ENCODE measurements around the gene ITGA1. TPM values are rescaled to one million over a fixed set of nuclear protein-coding genes. Genes with fewer than 3 reads are reported as not detected.
"Not testable (repeated sequence)": the region's sequence is repeated elsewhere in the genome, so short reads cannot be mapped to it uniquely, and the experiment has no call there.

The ITGA1 gene
- total RNA-seq, 2 donors from 2014 or later, result 129 to 136 TPM

DNA sequence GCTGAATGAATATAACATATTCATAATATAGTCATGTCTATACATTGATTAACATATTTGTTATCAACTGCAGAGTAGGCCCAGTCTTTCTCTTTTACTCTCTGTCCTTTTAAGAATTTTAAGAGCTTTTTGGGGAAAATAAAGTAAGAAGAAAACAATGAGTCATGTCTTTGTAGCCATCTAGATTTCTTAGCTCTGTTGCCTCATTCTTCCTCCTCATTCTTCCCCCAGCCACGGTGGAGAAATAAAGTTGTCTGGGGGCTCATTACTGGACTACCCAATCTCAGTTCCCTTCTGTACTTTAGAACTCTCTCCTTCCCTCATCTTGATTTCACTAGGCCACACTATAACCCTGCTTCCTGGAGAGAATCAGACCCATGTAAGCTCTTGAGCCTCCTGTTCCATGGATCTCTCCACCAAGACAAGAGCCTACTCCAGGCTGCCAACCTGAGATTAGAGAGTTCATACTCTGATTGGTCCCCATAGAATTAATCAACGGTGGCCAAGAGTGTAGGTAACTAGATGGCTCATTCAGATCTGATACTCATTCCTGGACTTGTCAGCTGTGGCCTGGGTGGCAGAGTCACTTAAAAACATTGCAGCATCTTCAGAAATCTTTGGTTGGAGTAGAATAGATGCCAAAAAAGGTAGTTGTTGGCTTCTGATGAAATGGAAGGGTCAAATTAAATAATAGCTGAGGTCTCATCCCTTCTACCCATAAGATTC lies 44.2 kb downstream of the ITGA1 start:
- DNase-seq (ENCODE audit: low spot score) (no peak), ATAC-seq (peak in 1 of 2 donors; percentile 73)
- Mint-ChIP-seq H3K27me3 (peaks cover 0 to 3% of the 10 kb centered on the region in 2 donors), H3K9me3 (no peaks in the 10 kb centered on the region), H3K36me3 (peaks cover 12% of the 10 kb centered on the region), H3K4me1 (ENCODE audit: low read depth in 2 of 2) (peaks cover 22 to 26% of the 10 kb centered on the region in 2 donors), H3K27ac (peak overlapping the region; percentile 8 to 18), H3K4me3 (no peak overlapping the region)

DNA sequence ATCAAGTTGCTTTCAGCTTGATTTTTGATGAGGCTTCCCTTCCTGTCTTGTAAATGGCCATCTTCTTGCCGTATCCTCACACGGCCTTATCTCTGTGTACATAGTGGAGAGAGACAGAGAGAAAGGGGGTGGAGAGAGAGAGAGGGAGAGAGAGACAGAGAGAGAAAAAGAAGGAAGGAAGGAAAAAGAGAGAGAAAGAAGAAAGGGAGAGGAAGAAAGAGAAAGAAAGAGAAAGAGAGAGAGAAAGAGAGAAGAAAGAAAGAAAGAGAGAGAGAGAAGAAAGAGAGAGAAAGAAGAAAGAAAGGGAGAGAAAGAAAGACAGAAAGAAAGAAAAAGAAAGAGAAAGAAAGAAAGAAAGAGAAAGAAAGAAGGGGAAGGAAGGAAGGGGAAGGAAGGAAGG lies 46.6 kb downstream of the ITGA1 start:
- H3K4me1 Mint-ChIP-seq (ENCODE audit: low read depth in 2 of 2), result peaks cover 10 to 14% of the 10 kb centered on the region in 2 donors
- peaks cover 5% of the 10 kb centered on the region for H3K36me3 Mint-ChIP-seq
- no peak for DNase-seq (ENCODE audit: low spot score)
- no peaks in the 10 kb centered on the region for H3K9me3 Mint-ChIP-seq
- no peak overlapping the region for H3K27ac Mint-ChIP-seq
- H3K4me3 Mint-ChIP-seq, result no peak overlapping the region
- H3K27me3 Mint-ChIP-seq, result peaks cover 0 to 3% of the 10 kb centered on the region in 2 donors
- ATAC-seq, result no peak

DNA sequence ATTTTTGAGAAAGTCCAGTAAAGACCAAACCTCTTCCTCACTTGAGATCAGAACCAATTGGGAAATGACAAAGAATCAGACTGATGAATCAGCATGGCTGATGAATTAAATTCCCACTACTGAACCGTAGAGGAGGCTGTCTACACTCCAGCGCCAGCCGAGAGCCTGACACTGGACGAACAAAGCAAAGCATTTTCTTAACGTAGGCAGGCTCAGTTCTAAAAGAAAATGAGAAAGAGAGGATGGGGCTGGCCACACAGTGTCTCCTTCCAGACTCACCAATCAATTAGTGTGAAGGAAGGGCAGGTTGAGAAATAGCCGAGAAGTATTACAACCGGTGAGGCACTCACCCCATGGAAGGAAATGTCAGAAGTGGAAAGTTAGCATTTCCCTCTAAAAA lies 49.4 kb downstream of the ITGA1 start:
- H3K9me3 Mint-ChIP-seq, result no peaks in the 10 kb centered on the region
- ATAC-seq, result no peak
- peaks cover 6 to 9% of the 10 kb centered on the region in 2 donors for H3K4me1 Mint-ChIP-seq (ENCODE audit: low read depth in 2 of 2)

DNA sequence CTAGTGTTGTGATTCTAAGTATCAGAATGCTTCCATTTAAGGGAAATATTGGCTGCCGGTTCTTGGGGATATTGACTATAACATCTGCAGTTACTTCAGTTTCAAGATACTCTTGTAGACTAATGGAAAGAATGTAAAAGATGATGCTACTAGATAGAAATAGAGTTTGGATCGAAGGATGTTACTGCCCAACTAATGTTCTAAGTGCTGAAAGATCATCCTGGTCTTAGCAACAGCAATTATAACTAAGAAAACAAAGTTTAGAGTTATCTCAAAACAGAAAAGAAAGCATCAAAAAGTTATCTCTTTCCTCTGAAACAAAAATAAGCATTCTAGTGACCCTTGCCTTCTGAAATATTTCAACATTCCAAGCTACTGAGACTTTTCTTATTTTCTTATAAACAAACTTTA lies 49.9 kb downstream of the ITGA1 start:
- H3K27me3 Mint-ChIP-seq, result peaks cover 0 to 3% of the 10 kb centered on the region in 2 donors
- H3K9me3 Mint-ChIP-seq, result no peaks in the 10 kb centered on the region
- peaks cover 3 to 5% of the 10 kb centered on the region in 2 donors for H3K4me1 Mint-ChIP-seq (ENCODE audit: low read depth in 2 of 2)
- ATAC-seq (no peak), DNase-seq (ENCODE audit: low spot score) (no peak)
- H3K36me3 Mint-ChIP-seq, result no peaks in the 10 kb centered on the region
- H3K27ac Mint-ChIP-seq, result no peak overlapping the region
- no peak overlapping the region for H3K4me3 Mint-ChIP-seq

More for the DNA sequence above, 49.4 kb downstream of the ITGA1 start:
- DNase-seq (ENCODE audit: low spot score), result no peak
- Mint-ChIP-seq H3K27ac (no peak overlapping the region), H3K4me3 (no peak overlapping the region), H3K36me3 (peaks cover 2% of the 10 kb centered on the region), H3K27me3 (peaks cover 0 to 3% of the 10 kb centered on the region in 2 donors)

DNA sequence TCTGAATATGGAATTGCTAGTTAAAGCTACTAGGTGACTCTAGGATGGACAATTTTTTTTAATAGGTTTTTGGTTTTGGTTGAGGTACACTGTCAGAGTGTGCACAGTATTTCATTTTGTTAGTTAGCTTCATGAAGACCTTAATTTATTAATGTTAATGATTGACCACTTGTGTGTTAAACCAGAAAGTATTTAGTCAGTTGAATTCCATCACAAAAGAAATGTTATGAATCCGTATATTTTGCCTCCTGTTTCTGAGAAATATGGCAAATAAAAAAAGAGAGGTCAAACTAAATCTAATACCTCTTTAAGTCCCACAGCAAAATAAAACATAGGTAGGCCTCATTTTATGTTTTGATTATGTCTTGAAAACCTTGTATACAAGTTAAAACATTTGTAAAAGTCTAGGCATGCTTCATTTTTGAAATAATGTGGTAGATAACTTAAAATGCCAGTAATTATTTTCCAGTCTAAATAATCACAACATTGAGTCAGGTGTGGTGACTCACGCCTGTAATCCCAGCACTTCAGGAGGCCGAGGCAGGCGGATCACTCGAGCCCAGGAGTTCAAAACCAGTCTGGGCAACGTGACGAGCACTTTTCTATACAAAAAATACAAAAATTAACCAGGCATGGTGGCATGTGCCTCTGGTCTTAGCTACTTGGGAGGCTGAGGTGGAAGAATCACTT lies 50.8 kb downstream of the ITGA1 start:
- ATAC-seq, result no peak
- Mint-ChIP-seq H3K27ac (no peak overlapping the region), H3K27me3 (peaks cover 0 to 3% of the 10 kb centered on the region in 2 donors), H3K9me3 (no peaks in the 10 kb centered on the region), H3K4me1 (ENCODE audit: low read depth in 2 of 2) (peaks cover 3 to 5% of the 10 kb centered on the region in 2 donors), H3K36me3 (no peaks in the 10 kb centered on the region), H3K4me3 (no peak overlapping the region)
- no peak for DNase-seq (ENCODE audit: low spot score)

DNA sequence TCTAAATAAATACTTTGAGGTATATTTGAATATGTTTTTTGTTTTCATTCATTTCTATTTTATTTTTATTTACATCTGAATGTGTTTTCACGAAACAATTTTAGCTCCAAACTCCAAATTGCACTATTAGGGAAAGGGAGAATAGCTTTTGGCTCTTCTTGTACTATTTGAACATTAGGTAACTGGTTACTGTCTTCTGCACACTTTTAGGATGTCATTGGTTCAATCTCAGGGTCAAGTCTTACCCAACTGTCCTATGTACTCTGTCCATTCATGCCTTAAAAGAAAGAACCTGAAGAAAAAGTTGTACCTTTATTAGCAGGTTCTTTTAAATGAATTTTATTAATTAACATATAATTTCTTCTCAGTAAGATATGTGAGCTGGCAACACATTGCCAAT lies 51.6 kb downstream of the ITGA1 start:
- Mint-ChIP-seq H3K4me3 (no peak overlapping the region), H3K36me3 (no peaks in the 10 kb centered on the region), H3K27me3 (peaks cover 0 to 3% of the 10 kb centered on the region in 2 donors), H3K4me1 (ENCODE audit: low read depth in 2 of 2) (peaks cover under 1 to 3% of the 10 kb centered on the region in 2 donors), H3K27ac (no peak overlapping the region), H3K9me3 (no peaks in the 10 kb centered on the region)
- DNase-seq (ENCODE audit: low spot score) (no peak), ATAC-seq (no peak)

DNA sequence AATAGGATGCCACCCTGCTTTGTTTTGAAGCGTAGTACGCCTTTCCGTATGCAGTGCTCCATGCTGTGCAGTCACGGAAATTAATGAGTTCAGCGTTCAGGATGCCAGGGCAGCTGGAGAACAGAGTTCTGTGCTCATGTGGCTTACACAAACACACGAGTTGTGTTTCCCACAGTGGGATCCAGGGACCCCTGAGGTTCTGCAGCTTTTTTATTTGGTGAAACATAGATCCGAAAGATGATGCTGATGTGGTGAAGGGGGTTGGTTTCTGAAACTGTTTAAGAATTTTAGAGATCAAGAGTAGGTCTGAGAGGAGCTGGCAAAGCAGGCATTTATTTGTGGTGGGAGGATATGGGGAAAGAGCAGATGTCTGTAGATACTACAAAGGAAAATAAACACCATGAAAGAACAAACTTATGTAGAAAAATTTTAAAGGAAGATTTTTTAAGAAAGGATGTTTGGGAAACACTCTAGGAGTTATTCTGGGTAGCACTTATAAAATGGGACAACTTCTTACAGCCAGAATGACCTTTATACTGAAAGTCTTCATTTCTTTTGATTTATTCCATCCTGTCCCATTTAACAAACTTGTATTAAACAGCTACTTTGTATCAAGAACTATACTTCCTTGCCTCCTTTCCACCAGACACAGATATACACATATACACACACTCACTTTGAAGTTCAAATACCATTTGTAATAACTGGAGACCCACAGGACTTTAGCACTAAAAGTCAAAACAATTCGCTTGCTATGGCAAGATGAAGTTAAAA lies 52.7 kb downstream of the ITGA1 start:
- H3K4me3 Mint-ChIP-seq, result no peak overlapping the region
- DNase-seq (ENCODE audit: low spot score) (no peak), ATAC-seq (no peak)
- no peaks in the 10 kb centered on the region for H3K27me3 Mint-ChIP-seq
- no peaks in the 10 kb centered on the region for H3K36me3 Mint-ChIP-seq
- no peak overlapping the region for H3K27ac Mint-ChIP-seq
- H3K9me3 Mint-ChIP-seq, result no peaks in the 10 kb centered on the region
- no peaks in the 10 kb centered on the region for H3K4me1 Mint-ChIP-seq (ENCODE audit: low read depth in 2 of 2)

DNA sequence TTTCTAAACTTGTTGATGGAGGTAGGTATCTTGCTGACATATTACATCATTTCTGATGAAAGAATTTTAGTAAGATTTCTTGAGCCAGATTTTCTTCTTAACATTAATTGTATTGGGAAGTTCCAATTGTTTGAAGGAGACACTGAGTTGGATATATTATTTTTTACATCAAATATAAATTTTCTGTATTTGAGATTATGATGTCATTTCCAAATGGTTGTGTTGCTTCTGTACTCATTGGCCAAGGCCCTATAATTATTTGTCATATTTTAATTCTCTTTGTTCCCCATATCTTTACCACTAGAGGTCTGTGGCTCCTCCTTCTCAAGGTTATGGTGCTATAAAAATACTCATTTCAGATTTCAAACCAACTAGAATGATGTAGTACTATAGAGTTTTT lies 53.4 kb downstream of the ITGA1 start:
- Mint-ChIP-seq H3K27me3 (no peaks in the 10 kb centered on the region), H3K27ac (no peak overlapping the region), H3K9me3 (no peaks in the 10 kb centered on the region), H3K4me1 (ENCODE audit: low read depth in 2 of 2) (no peaks in the 10 kb centered on the region), H3K36me3 (no peaks in the 10 kb centered on the region), H3K4me3 (no peak overlapping the region)
- ATAC-seq (no peak), DNase-seq (ENCODE audit: low spot score) (no peak)

DNA sequence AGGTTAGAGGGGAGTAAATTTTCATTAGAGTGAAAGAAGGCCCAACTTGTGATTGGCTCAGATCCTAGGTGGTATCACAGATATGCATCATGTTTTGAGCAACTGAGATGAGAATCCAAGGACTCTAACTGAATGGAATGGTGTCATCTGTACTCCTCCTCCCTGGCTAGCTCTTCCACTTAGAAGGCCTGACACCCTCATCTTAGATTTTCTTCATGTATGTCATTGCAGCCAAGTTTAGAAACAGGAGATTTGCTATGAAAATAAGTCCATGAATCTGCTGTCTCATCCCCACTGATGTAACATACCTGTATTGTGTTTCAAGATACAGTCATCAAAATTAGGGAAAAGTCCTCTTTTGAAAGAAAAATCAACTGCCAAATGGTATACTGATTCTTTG lies 54.4 kb downstream of the ITGA1 start:
- H3K9me3 Mint-ChIP-seq, result no peaks in the 10 kb centered on the region
- H3K4me3 Mint-ChIP-seq, result no peak overlapping the region
- H3K4me1 Mint-ChIP-seq (ENCODE audit: low read depth in 2 of 2), result no peaks in the 10 kb centered on the region
- H3K36me3 Mint-ChIP-seq, result no peaks in the 10 kb centered on the region
- no peak for DNase-seq (ENCODE audit: low spot score)
- ATAC-seq, result no peak
- H3K27ac Mint-ChIP-seq, result no peak overlapping the region
- no peaks in the 10 kb centered on the region for H3K27me3 Mint-ChIP-seq

DNA sequence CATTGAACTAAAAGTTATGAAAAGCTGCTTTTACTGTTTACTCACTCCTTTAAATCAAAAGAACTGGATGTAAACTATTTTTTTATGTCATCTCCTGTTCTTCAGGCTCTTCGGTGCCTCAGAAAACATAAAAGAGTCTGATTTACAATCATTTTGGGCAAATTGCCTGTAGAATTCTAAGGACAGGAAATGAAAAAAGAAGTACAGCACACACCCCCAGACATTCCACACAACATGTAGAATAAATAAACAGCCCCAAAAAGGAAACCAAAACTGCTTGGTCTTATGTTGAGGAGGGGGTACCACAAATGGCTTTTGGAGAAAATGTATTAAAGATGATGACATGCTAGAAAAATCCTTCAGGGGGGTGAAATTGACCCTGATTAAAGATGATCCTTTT lies 57.2 kb downstream of the ITGA1 start:
- DNase-seq (ENCODE audit: low spot score) (no peak), ATAC-seq (no peak)
- H3K4me3 Mint-ChIP-seq, result no peak overlapping the region
- H3K4me1 Mint-ChIP-seq (ENCODE audit: low read depth in 2 of 2), result no peaks in the 10 kb centered on the region
- no peaks in the 10 kb centered on the region for H3K27me3 Mint-ChIP-seq
- H3K36me3 Mint-ChIP-seq, result peaks cover 7% of the 10 kb centered on the region
- H3K27ac Mint-ChIP-seq, result no peak overlapping the region
- H3K9me3 Mint-ChIP-seq, result no peaks in the 10 kb centered on the region

DNA sequence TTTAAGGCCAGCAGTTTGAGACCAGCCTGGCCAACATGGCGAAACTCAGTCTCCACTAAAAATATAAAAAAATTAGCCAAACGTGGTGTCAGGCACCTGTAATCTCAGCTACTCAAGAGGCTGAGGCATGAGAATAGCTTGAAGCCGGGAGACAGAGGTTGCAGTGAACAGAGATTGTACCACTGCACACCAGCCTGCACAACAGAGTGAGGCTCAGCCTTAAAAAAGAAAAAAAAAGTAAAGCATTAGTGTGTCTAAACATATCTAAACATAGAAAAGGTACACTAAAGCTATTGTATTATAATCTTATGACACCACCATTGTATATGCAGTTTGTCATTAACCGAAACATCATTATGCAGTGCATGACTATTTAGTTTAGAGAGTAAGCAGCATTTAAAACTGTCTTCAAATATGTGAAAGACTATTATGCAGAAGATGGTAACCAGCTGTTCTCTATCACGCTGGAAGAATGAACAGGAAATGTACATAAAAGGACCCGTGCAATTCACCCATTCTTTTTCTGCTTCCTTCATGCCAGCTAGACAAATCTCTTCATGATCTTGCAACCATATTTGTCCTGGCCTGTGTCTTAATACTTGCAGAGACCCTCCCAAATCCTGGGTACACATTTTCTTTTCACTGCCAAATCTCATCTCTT lies 58.6 kb downstream of the ITGA1 start:
- peaks cover 10% of the 10 kb centered on the region for H3K36me3 Mint-ChIP-seq
- H3K27ac Mint-ChIP-seq, result no peak overlapping the region

DNA sequence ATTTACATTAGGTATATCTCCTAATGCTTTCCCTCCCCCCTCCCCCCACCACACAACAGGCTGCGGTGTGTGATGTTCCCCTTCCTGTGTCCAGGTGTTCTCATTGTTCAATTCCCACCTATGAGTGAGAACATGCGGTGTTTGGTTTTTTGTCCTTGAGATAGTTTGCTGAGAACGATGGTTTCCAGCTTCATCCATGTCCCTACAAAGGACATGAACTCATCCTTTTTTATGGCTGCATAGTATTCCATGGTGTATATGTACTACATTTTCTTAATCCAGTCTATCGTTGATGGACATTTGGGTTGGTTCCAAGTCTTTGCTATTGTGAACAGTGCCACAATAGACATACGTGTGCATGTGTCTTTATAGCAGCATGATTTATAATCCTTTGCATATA lies 61.0 kb downstream of the ITGA1 start:
- not testable (repeated sequence) for ATAC-seq; H3K9me3 Mint-ChIP-seq; H3K4me1 Mint-ChIP-seq (ENCODE audit: low read depth in 2 of 2); DNase-seq (ENCODE audit: low spot score); H3K4me3 Mint-ChIP-seq; H3K27ac Mint-ChIP-seq; H3K27me3 Mint-ChIP-seq
- H3K36me3 Mint-ChIP-seq, result peaks cover 21% of the 10 kb centered on the region

More for the DNA sequence above, 58.6 kb downstream of the ITGA1 start:
- H3K9me3 Mint-ChIP-seq, result no peaks in the 10 kb centered on the region
- no peaks in the 10 kb centered on the region for H3K27me3 Mint-ChIP-seq
- no peak for DNase-seq (ENCODE audit: low spot score)
- no peaks in the 10 kb centered on the region for H3K4me1 Mint-ChIP-seq (ENCODE audit: low read depth in 2 of 2)
- no peak overlapping the region for H3K4me3 Mint-ChIP-seq
- ATAC-seq, result no peak

DNA sequence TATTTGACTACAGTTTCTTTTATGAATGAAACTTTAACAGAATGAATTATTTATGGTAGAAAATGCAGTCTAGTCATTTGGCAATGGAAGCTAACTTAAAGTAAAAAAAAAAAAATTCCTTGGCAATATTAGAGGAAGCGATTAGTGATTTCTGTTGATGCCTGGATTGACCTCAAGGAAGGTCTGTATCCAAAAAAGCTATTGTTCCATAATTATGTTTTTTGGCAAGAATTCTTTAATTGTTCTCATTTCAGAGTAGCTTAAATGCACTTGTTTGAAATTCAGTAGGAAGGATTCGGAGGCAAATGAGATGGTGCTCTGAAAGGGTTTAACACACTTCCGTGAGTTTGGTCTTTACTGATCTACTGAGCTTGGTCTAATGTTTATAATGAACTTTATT lies 61.8 kb downstream of the ITGA1 start:
- no peaks in the 10 kb centered on the region for H3K9me3 Mint-ChIP-seq
- H3K4me3 Mint-ChIP-seq, result no peak overlapping the region
- DNase-seq (ENCODE audit: low spot score) (no peak), ATAC-seq (no peak)
- H3K4me1 Mint-ChIP-seq (ENCODE audit: low read depth in 2 of 2), result no peaks in the 10 kb centered on the region
- peaks cover 21% of the 10 kb centered on the region for H3K36me3 Mint-ChIP-seq
- H3K27me3 Mint-ChIP-seq, result peaks cover 0 to 4% of the 10 kb centered on the region in 2 donors
- H3K27ac Mint-ChIP-seq, result no peak overlapping the region
